RWPE2 (cell line): ENCODE measurements around the gene SDHA.
"Not testable (repeated sequence)": the region's sequence is repeated elsewhere in the genome, so short reads cannot be mapped to it uniquely, and the experiment has no call there.

Experiments
- ATAC-seq: fragments of 200-7000 bp; cut with Tn5 transposase; 3 replicates; pipeline ENCODE4 v1.9.1; 2021; ENCODE audit warnings: low read depth
- DNase-seq: peaks from one replicate; pipeline ENCODE4 v3.0.0-alpha.2; 2020; ENCODE audit warnings: low spot score
- H3K27ac ChIP-seq: fragments of 450-650 bp; 2 replicates; pipeline ENCODE4 v1.5.1; 2017; ENCODE audit warnings: mild to moderate bottlenecking; ENCODE audit not compliant: poor library complexity, severe bottlenecking
- H3K27me3 ChIP-seq: fragments of 250-450 bp; sonication (Bioruptor Pico); 2 replicates; pipeline ENCODE4 v1.5.1; 2021; ENCODE audit warnings: mild to moderate bottlenecking, moderate library complexity; ENCODE audit not compliant: insufficient read depth, poor library complexity, severe bottlenecking
- H3K36me3 ChIP-seq: fragments of 250-450 bp; sonication (Bioruptor Pico); 2 replicates; pipeline ENCODE4 v1.5.1; 2020; ENCODE audit warnings: low read depth, mild to moderate bottlenecking, moderate library complexity
- H3K4me1 ChIP-seq: fragments of 250-450 bp; sonication (Bioruptor Pico); 2 replicates; pipeline ENCODE4 v1.5.1; 2021; ENCODE audit warnings: mild to moderate bottlenecking, moderate library complexity; ENCODE audit not compliant: insufficient read depth, poor library complexity, severe bottlenecking
- H3K4me3 ChIP-seq: fragments of 250-450 bp; sonication (Bioruptor Pico); 2 replicates; pipeline ENCODE4 v1.5.1; 2021; ENCODE audit warnings: mild to moderate bottlenecking, moderate library complexity; ENCODE audit not compliant: severe bottlenecking
- H3K9me3 ChIP-seq: fragments of 250-450 bp; sonication (Bioruptor Pico); 2 replicates; pipeline ENCODE4 v1.5.1; 2021; ENCODE audit warnings: mild to moderate bottlenecking, moderate library complexity; ENCODE audit not compliant: severe bottlenecking
- TF ChIP-seq, protein P1 (sequence below): fragments of 450-650 bp; IDR thresholded peaks from one replicate; pipeline ENCODE4 v1.5.1; 2017; ENCODE audit warnings: mild to moderate bottlenecking, moderate library complexity; ENCODE audit not compliant: poor library complexity, severe bottlenecking

The SDHA gene

DNA sequence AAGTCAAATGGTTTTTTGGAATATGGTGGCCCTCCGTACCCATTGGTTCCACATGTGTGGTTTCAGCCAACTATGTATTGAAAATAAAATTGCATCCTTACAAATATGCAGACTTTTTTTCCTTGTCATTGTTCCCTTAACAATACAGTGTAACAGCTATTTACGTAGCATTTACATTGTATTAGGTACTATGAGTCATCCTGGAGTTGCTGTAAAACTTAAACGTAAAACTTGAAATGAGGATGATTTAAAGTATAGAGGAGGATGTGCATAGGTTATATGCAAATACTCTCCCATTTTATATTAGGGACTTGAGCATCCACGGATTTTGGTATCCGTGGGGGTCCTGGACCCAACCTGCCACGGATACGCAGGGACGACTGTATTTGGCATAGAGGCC, 16.3 kb downstream of the SDHA start:
- Histone ChIP-seq H3K4me3 (no peak overlapping the region), H3K9me3 (no peaks in the 10 kb centered on the region), H3K4me1 (no peaks in the 10 kb centered on the region), H3K27me3 (no peaks in the 10 kb centered on the region), H3K36me3 (peaks cover 58% of the 10 kb centered on the region), H3K27ac (no peak overlapping the region)
- TF ChIP-seq, protein P1, sequence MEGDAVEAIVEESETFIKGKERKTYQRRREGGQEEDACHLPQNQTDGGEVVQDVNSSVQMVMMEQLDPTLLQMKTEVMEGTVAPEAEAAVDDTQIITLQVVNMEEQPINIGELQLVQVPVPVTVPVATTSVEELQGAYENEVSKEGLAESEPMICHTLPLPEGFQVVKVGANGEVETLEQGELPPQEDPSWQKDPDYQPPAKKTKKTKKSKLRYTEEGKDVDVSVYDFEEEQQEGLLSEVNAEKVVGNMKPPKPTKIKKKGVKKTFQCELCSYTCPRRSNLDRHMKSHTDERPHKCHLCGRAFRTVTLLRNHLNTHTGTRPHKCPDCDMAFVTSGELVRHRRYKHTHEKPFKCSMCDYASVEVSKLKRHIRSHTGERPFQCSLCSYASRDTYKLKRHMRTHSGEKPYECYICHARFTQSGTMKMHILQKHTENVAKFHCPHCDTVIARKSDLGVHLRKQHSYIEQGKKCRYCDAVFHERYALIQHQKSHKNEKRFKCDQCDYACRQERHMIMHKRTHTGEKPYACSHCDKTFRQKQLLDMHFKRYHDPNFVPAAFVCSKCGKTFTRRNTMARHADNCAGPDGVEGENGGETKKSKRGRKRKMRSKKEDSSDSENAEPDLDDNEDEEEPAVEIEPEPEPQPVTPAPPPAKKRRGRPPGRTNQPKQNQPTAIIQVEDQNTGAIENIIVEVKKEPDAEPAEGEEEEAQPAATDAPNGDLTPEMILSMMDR = no peak
- ATAC-seq (no peak), DNase-seq (no peak)

GRCh38 chr5:235527-235926, 17.4 kb downstream of the SDHA start:
- not testable (repeated sequence) for DNase-seq
- H3K36me3 ChIP-seq = peaks cover 58% of the 10 kb centered on the region

DNA sequence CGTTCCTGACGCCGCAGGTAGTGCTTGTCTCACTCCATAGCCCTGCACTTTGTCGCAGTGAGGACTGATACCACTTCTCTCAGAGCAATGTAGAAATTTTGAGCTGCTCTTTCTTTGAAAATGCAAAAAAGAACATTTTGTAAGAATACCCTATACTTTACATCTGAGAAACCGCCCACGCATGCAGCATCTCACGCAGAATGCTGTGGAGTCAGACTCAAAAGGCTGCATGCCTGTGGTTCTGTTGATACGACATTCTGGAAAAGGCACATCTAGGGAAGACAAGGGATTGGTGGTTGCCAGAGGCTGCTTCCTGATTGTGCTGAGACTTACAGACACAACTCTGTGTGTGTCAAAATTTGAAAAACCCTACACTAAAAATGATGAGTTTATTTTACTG, 19.8 kb downstream of the SDHA start:
- not testable (repeated sequence) for H3K27ac ChIP-seq, ATAC-seq, H3K27me3 ChIP-seq, H3K4me3 ChIP-seq, DNase-seq, H3K4me1 ChIP-seq, H3K9me3 ChIP-seq
- peaks cover 75% of the 10 kb centered on the region for H3K36me3 ChIP-seq

More at GRCh38 chr5:235527-235926, 17.4 kb downstream of the SDHA start:
- not testable (repeated sequence) for H3K4me1 ChIP-seq, H3K27me3 ChIP-seq, H3K27ac ChIP-seq, H3K4me3 ChIP-seq, H3K9me3 ChIP-seq
- ATAC-seq = 0 out of 3 replicates have a peak, but pooled peaks have one; percentile 10

GRCh38 chr5:240550-240949, 22.4 kb downstream of the SDHA start:
- not testable (repeated sequence) for H3K4me1 ChIP-seq, ATAC-seq
- H3K36me3 ChIP-seq = peaks cover 64% of the 10 kb centered on the region

DNA sequence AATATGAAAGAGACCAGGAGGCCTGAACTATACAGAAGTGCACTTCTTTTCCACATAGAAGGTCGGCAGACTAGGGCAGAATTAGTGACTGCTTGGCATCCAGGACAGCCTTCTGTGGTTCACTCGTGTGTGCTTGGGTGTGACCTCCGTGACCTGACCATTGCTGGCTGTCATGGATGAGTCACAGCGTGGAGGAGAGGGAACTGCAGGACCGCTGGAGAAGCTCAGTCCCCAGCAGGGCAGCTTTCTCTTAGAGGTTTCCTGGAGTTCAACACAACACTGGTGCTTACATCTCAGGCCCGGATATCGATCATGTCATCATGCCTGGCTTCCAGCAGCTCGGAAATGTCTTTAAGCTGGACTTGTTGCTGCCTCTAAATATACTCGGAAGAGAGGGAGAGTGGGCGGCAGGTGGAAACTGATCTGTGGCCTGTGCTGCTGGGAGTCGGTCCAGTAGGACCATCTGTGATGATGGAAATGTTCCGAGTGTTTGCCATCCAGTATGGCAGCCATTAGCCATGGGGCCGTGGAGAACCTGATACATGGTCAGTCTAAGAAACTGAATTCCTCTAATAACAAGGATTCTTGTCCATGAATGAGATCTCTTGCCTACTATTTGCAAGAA, 23.0 kb downstream of the SDHA start:
- H3K9me3 ChIP-seq = not testable (repeated sequence)

More at GRCh38 chr5:240550-240949, 22.4 kb downstream of the SDHA start:
- H3K27me3 ChIP-seq, H3K4me3 ChIP-seq, H3K9me3 ChIP-seq, H3K27ac ChIP-seq, DNase-seq: not testable (repeated sequence)

GRCh38 chr5:243683-244367, 25.7 kb downstream of the SDHA start:
- not testable (repeated sequence) for H3K27me3 ChIP-seq, H3K4me3 ChIP-seq, DNase-seq, H3K4me1 ChIP-seq, H3K9me3 ChIP-seq, ATAC-seq, H3K27ac ChIP-seq
- H3K36me3 ChIP-seq = peaks cover 75% of the 10 kb centered on the region

More for the DNA sequence above, 23.0 kb downstream of the SDHA start:
- ATAC-seq, H3K4me3 ChIP-seq, H3K27ac ChIP-seq, H3K27me3 ChIP-seq, DNase-seq, H3K4me1 ChIP-seq: not testable (repeated sequence)
- peaks cover 59% of the 10 kb centered on the region for H3K36me3 ChIP-seq

- DNase-seq, H3K9me3 ChIP-seq, H3K4me3 ChIP-seq, H3K27me3 ChIP-seq, H3K4me1 ChIP-seq: not testable (repeated sequence)
- peak; percentile 89 for ATAC-seq
- H3K27ac ChIP-seq = peak overlapping the region; percentile 21
- H3K36me3 ChIP-seq = peaks cover 69% of the 10 kb centered on the region
Observed at GRCh38 chr5:245717-246116, 27.6 kb downstream of the SDHA start.

GRCh38 chr5:250396-250795, 32.3 kb downstream of the SDHA start:
- not testable (repeated sequence) for H3K9me3 ChIP-seq, DNase-seq, H3K4me3 ChIP-seq, H3K4me1 ChIP-seq, H3K27me3 ChIP-seq
- peak overlapping the region; percentile 97 for H3K27ac ChIP-seq
- H3K36me3 ChIP-seq = peaks cover 45% of the 10 kb centered on the region
- peak; percentile 24; the same call in 2 of the 3 replicates for ATAC-seq

GRCh38 chr5:251016-251415, 32.9 kb downstream of the SDHA start:
- not testable (repeated sequence) for H3K4me1 ChIP-seq, H3K9me3 ChIP-seq, DNase-seq, H3K27me3 ChIP-seq, H3K4me3 ChIP-seq
- H3K36me3 ChIP-seq = peaks cover 47% of the 10 kb centered on the region
- peak; percentile 30; the same call in 1 of the 3 replicates for ATAC-seq
- peak overlapping the region; percentile 97 for H3K27ac ChIP-seq

GRCh38 chr5:251538-251937, 33.4 kb downstream of the SDHA start:
- H3K4me1 ChIP-seq, ATAC-seq, H3K4me3 ChIP-seq, DNase-seq, H3K27me3 ChIP-seq, H3K9me3 ChIP-seq: not testable (repeated sequence)
- Histone ChIP-seq H3K27ac (peak overlapping the region; percentile 97), H3K36me3 (peaks cover 49% of the 10 kb centered on the region)
